ENCODE results near the gene AP5S1. TPM values are rescaled to one million over a fixed set of nuclear protein-coding genes. Genes with fewer than 3 reads are reported as not detected.

AP5S1 gene
- total and polyA plus RNA-seq, 11 donors, result 9.5 to 18.6 (median 11.4) TPM

GRCh38 chr20:3863317-3863716 is 43.0 kb downstream of the AP5S1 start:
- peaks cover 0 to 3% (median 0%) of the 10 kb centered on the region in 12 donors for H3K4me1 ChIP-seq
- intact Hi-C loops (cut with DNase I), result no loop called here
- 81 to 89% (median 87%) methylated on average over 7 of the region's 7 CpGs for WGBS, 4 donors
- TF ChIP-seq POLR2A (IDR thresholded peaks at IDR 0.05) (no peak), CTCF (IDR thresholded peaks at IDR 0.05) (no peak)
- H3K36me3 ChIP-seq, result peaks cover 2 to 100% (median 97%) of the 10 kb centered on the region in 9 donors
- no peaks in the 10 kb centered on the region for H3K27me3 ChIP-seq
- H3K9me3 ChIP-seq, result no peaks in the 10 kb centered on the region
- DNase-seq, result no peak
- no peak for ATAC-seq
- no peak overlapping the region for H3K4me3 ChIP-seq
- no peak overlapping the region for H3K27ac ChIP-seq

GRCh38 chr20:3864518-3864917 is 44.2 kb downstream of the AP5S1 start:
- no peaks in the 10 kb centered on the region for H3K27me3 ChIP-seq
- H3K27ac ChIP-seq, result no peak overlapping the region
- no peak for DNase-seq
- TF ChIP-seq CTCF (IDR thresholded peaks at IDR 0.05), result no peak
- no peak for TF ChIP-seq POLR2A (IDR thresholded peaks at IDR 0.05)
- WGBS, 4 donors, result 72 to 84% (median 81%) methylated on average over 5 of the region's 5 CpGs
- intact Hi-C loops (cut with DNase I), result no loop called here
- H3K9me3 ChIP-seq, result no peaks in the 10 kb centered on the region
- H3K36me3 ChIP-seq, result peaks cover 0 to 99% (median 87%) of the 10 kb centered on the region in 9 donors
- ATAC-seq, result no peak
- H3K4me3 ChIP-seq, result no peak overlapping the region
- H3K4me1 ChIP-seq, result peaks cover 0 to 3% (median 0%) of the 10 kb centered on the region in 12 donors

- H3K27me3 ChIP-seq, result no peaks in the 10 kb centered on the region
- H3K4me3 ChIP-seq, result no peak overlapping the region
- 85 to 91% (median 90%) methylated on average over 10 to 14 of the region's 14 CpGs for WGBS, 4 donors
- peaks cover 0 to 5% (median 0%) of the 10 kb centered on the region in 12 donors for H3K4me1 ChIP-seq
- DNase-seq (no peak), ATAC-seq (peak in 1 of 4 donors; percentile 17)
- H3K36me3 ChIP-seq, result peaks cover 0 to 99% (median 86%) of the 10 kb centered on the region in 9 donors
- no peak for TF ChIP-seq POLR2A (IDR thresholded peaks at IDR 0.05)
- no peak for TF ChIP-seq CTCF (IDR thresholded peaks at IDR 0.05)
- intact Hi-C loops (cut with DNase I), result no loop called here
- no peak overlapping the region for H3K27ac ChIP-seq
- H3K9me3 ChIP-seq, result no peaks in the 10 kb centered on the region
Observed at GRCh38 chr20:3865152-3865886, 45.0 kb downstream of the AP5S1 start.

GRCh38 chr20:3865887-3866407 is 45.6 kb downstream of the AP5S1 start:
- Histone ChIP-seq H3K36me3 (peaks cover 0 to 96% (median 83%) of the 10 kb centered on the region in 9 donors), H3K27me3 (no peaks in the 10 kb centered on the region), H3K27ac (no peak overlapping the region), H3K4me3 (no peak overlapping the region), H3K9me3 (no peaks in the 10 kb centered on the region), H3K4me1 (peaks cover 0 to 6% (median 0%) of the 10 kb centered on the region in 12 donors)
- DNase-seq, result no peak
- WGBS, 4 donors, result 90 to 94% (median 93%) methylated on average over 9 to 14 of the region's 14 CpGs
- ATAC-seq, result no peak
- intact Hi-C loops (cut with DNase I), result no loop called here
- no peak for TF ChIP-seq CTCF (IDR thresholded peaks at IDR 0.05)
- no peak for TF ChIP-seq POLR2A (IDR thresholded peaks at IDR 0.05)

Measured in heart left ventricle (tissue), 16 donors.